Hepatocyte (in vitro differentiated cells): Measurements from ENCODE around the gene ANKEF1. TPM values are rescaled to one million over a fixed set of nuclear protein-coding genes. Genes with fewer than 3 reads are reported as not detected.
A peak's percentile ranks its signal among the peaks of the same experiment; 100 is the strongest.

ENCODE experiments used
- DNase-seq: peaks from one replicate; pipeline ENCODE4 v3.0.0-alpha.2; 2016; ENCODE audit warnings: low spot score
- H2AFZ ChIP-seq: fragments of 200-600 bp; sonication (generic); 2 replicates; pipeline ENCODE4 v1.6.0; 2016; ENCODE audit warnings: antibody characterized with exemption, mild to moderate bottlenecking
- H3K27ac ChIP-seq: fragments of 200-600 bp; sonication (generic); 2 replicates; pipeline ENCODE4 v1.5.1; 2016; ENCODE audit warnings: mild to moderate bottlenecking
- H3K27me3 ChIP-seq: fragments of 200-600 bp; sonication (generic); 2 replicates; pipeline ENCODE4 v1.6.1; 2016
- H3K36me3 ChIP-seq: fragments of 200-600 bp; sonication (generic); replicated peaks from 2 replicates; pipeline ENCODE4 v1.5.1; 2016; ENCODE audit warnings: low read depth; ENCODE audit not compliant: insufficient read depth
- H3K4me1 ChIP-seq: fragments of 200-600 bp; sonication (generic); 2 replicates; pipeline ENCODE4 v1.5.1; 2016; ENCODE audit warnings: mild to moderate bottlenecking, moderate library complexity; ENCODE audit not compliant: insufficient read depth
- H3K4me2 ChIP-seq: fragments of 200-600 bp; sonication (generic); 2 replicates; pipeline ENCODE4 v1.6.0; 2016
- H3K4me3 ChIP-seq: fragments of 200-600 bp; sonication (generic); 2 replicates; pipeline ENCODE4 v1.5.1; 2016; ENCODE audit warnings: mild to moderate bottlenecking
- H3K79me2 ChIP-seq: fragments of 200-600 bp; sonication (generic); 2 replicates; pipeline ENCODE4 v1.6.0; 2017; ENCODE audit warnings: mild to moderate bottlenecking
- H3K9me2 ChIP-seq: fragments of 200-600 bp; sonication (generic); replicated peaks from 2 replicates; pipeline ENCODE4 v1.6.0; 2017; ENCODE audit warnings: mild to moderate bottlenecking; ENCODE audit not compliant: insufficient read depth
- H3K9me3 ChIP-seq: fragments of 200-600 bp; sonication (generic); 2 replicates; pipeline ENCODE4 v1.5.1; 2016; ENCODE audit warnings: low read depth, mild to moderate bottlenecking
- H4K20me1 ChIP-seq: fragments of 200-600 bp; sonication (generic); 2 replicates; pipeline ENCODE4 v1.6.0; 2016; ENCODE audit warnings: mild to moderate bottlenecking; ENCODE audit not compliant: insufficient read depth, poor library complexity, severe bottlenecking
- EZH2 ChIP-seq: fragments of 200-600 bp; sonication (generic); IDR thresholded peaks from 2 replicates; pipeline ENCODE4 v1.6.1; 2016; ENCODE audit warnings: antibody characterized with exemption, mild to moderate bottlenecking, borderline replicate concordance
- EZH2phosphoT487 ChIP-seq: fragments of 200-600 bp; sonication (generic); IDR thresholded peaks from one replicate; pipeline ENCODE4 v1.6.1; 2018; ENCODE audit warnings: antibody characterized with exemption, mild to moderate bottlenecking, low read depth, moderate library complexity; ENCODE audit not compliant: unreplicated experiment, severe bottlenecking
- WGBS: methylation state at CpG from one replicate; pipeline ENCODE4 v1.1.6; 2016; ENCODE audit warnings: low lambda C conversion rate; ENCODE audit errors: missing lambda C conversion rate; 5-methylcytosine and 5-hydroxymethylcytosine counted together
- polyA plus RNA-seq: library from polyadenylated mRNA; unstranded; fragments of >200 nt; fragmentation: Nextera tagmentation; extraction: Ambion mirVana; gene quantifications from 2 replicates; pipeline ENCODE4 v1.2.1, GENCODE V29; 2016
- total RNA-seq: library from RNA; depleted of rRNA; stranded (reverse); fragments of >200 nt; gene quantifications from 2 replicates; pipeline ENCODE4 v1.2.3, GENCODE V29; 2014
- TF ChIP-seq, protein P1 (sequence below): fragments of 200-600 bp; sonication (generic); IDR thresholded peaks from 2 replicates; pipeline ENCODE4 v1.5.1; 2016; ENCODE audit warnings: antibody characterized with exemption, mild to moderate bottlenecking; ENCODE audit not compliant: poor library complexity

Gene ANKEF1
- total and polyA plus RNA-seq, 2 experiments from 2014 or later = 1.2 to 4.7 TPM

- TF ChIP-seq EZH2 (no peak), EZH2phosphoT487 (no peak)
- TF ChIP-seq, protein P1, sequence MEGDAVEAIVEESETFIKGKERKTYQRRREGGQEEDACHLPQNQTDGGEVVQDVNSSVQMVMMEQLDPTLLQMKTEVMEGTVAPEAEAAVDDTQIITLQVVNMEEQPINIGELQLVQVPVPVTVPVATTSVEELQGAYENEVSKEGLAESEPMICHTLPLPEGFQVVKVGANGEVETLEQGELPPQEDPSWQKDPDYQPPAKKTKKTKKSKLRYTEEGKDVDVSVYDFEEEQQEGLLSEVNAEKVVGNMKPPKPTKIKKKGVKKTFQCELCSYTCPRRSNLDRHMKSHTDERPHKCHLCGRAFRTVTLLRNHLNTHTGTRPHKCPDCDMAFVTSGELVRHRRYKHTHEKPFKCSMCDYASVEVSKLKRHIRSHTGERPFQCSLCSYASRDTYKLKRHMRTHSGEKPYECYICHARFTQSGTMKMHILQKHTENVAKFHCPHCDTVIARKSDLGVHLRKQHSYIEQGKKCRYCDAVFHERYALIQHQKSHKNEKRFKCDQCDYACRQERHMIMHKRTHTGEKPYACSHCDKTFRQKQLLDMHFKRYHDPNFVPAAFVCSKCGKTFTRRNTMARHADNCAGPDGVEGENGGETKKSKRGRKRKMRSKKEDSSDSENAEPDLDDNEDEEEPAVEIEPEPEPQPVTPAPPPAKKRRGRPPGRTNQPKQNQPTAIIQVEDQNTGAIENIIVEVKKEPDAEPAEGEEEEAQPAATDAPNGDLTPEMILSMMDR = no peak
- H3K9me3 ChIP-seq = no peaks in the 10 kb centered on the region
- no peak overlapping the region for H2AFZ ChIP-seq
- no peaks in the 10 kb centered on the region for H3K79me2 ChIP-seq
- no peak for DNase-seq
- no peak overlapping the region for H3K4me3 ChIP-seq
- no peaks in the 10 kb centered on the region for H3K4me1 ChIP-seq
- no peak overlapping the region for H3K4me2 ChIP-seq
- no peak overlapping the region for H3K27ac ChIP-seq
- 78% methylated on average over 5 of the region's 5 CpGs for WGBS
- H3K27me3 ChIP-seq = no peaks in the 10 kb centered on the region
- no peaks in the 10 kb centered on the region for H3K36me3 ChIP-seq
- no peaks in the 10 kb centered on the region for H3K9me2 ChIP-seq
- no peaks in the 10 kb centered on the region for H4K20me1 ChIP-seq
Measured at GRCh38 chr20:10040070-10040975, 5.5 kb downstream of the ANKEF1 start.

- no peak for TF ChIP-seq EZH2
- TF ChIP-seq EZH2phosphoT487 = no peak
- TF ChIP-seq, protein P1 = no peak
- no peaks in the 10 kb centered on the region for H4K20me1 ChIP-seq
- H3K27ac ChIP-seq = no peak overlapping the region
- H2AFZ ChIP-seq = no peak overlapping the region
- H3K9me3 ChIP-seq = no peaks in the 10 kb centered on the region
- no peaks in the 10 kb centered on the region for H3K9me2 ChIP-seq
- H3K4me3 ChIP-seq = no peak overlapping the region
- 83% methylated on average over 3 of the region's 3 CpGs for WGBS
- no peaks in the 10 kb centered on the region for H3K4me1 ChIP-seq
- H3K79me2 ChIP-seq = no peaks in the 10 kb centered on the region
- H3K4me2 ChIP-seq = no peak overlapping the region
- DNase-seq = no peak
- H3K36me3 ChIP-seq = no peaks in the 10 kb centered on the region
- H3K27me3 ChIP-seq = no peaks in the 10 kb centered on the region
Measured at GRCh38 chr20:10042086-10042485, 7.3 kb downstream of the ANKEF1 start.

DNA sequence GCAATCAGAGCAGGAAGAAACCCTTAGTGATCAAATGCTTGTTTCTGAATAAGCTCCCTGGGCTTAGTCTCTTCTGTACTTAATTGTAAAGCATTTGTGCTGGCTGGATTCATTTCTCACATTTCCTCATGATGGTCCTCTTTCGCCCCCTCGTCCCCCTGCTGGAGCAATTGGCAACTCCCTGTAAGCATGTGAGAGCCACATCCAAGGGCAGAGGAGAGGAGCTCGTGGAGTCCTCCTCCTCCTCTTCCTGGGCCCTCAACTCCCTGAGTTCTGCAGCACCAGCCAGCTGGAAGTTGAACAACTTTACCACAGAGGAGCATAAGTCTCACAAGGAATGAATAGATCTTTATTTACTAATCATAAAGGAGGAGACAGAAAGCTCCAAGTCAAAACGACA, 12.6 kb downstream of the ANKEF1 start:
- TF ChIP-seq, protein P1 = peak; percentile 7
- TF ChIP-seq EZH2 = no peak
- no peak for DNase-seq
- Histone ChIP-seq H3K4me1 (no peaks in the 10 kb centered on the region), H3K9me3 (no peaks in the 10 kb centered on the region), H3K4me2 (no peak overlapping the region), H2AFZ (no peak overlapping the region), H3K27ac (no peak overlapping the region), H4K20me1 (no peaks in the 10 kb centered on the region), H3K9me2 (no peaks in the 10 kb centered on the region), H3K79me2 (no peaks in the 10 kb centered on the region), H3K36me3 (no peaks in the 10 kb centered on the region), H3K27me3 (no peaks in the 10 kb centered on the region), H3K4me3 (no peak overlapping the region)
- 45% methylated on average over 4 of the region's 4 CpGs for WGBS
